OCI-LY7 (cell line): ENCODE measurements around the gene CCDC71L. TPM values are rescaled to one million over a fixed set of nuclear protein-coding genes. Genes with fewer than 3 reads are reported as not detected.

ENCODE experiments used
- BruUV-seq: library from RNA; stranded (reverse); fragments of 400-500 nt; replicated peaks from 2 replicates; lab custom pipeline; 2021; lab: Mats Ljungman, UMichigan
- CTCF ChIA-PET: fragments of 300-600 bp; sonication (Branson Sonifier 250); formaldehyde crosslinking; loops from one replicate; lab custom pipeline; 2022; ENCODE audit warnings: antibody characterized with exemption; ENCODE audit not compliant: unreplicated experiment; lab: Charles Lee
- POLR2A ChIA-PET: fragments of 300-600 bp; sonication (Branson Sonifier 250); formaldehyde crosslinking; loops from one replicate; lab custom pipeline; 2022; ENCODE audit warnings: antibody characterized with exemption; lab: Charles Lee
- DNase-seq: peaks from one replicate; pipeline ENCODE4 v3.0.0-alpha.2; 2015; ENCODE audit warnings: low spot score
- H2AFZ ChIP-seq: fragments of 200-600 bp; sonication (generic), shearing (Covaris generic); 2 replicates; pipeline ENCODE4 v1.6.1; 2014; ENCODE audit warnings: mild to moderate bottlenecking, antibody characterized with exemption, low read length, moderate library complexity
- H3K27ac ChIP-seq: fragments of 200-600 bp; sonication (generic); 2 replicates; pipeline ENCODE4 v1.5.1; 2014; ENCODE audit warnings: mixed run types, low read depth, mild to moderate bottlenecking, moderate library complexity, low read length, inconsistent platforms; ENCODE audit not compliant: poor library complexity, severe bottlenecking
- H3K36me3 ChIP-seq: fragments of 200-600 bp; sonication (generic); 2 replicates; pipeline ENCODE4 v1.6.1; 2014; ENCODE audit warnings: mild to moderate bottlenecking, antibody characterized with exemption, low read length, moderate library complexity, mixed read lengths; ENCODE audit not compliant: insufficient read depth
- H3K4me1 ChIP-seq: fragments of 200-600 bp; sonication (generic); 2 replicates; pipeline ENCODE4 v1.5.1; 2014; ENCODE audit warnings: mild to moderate bottlenecking, low read length; ENCODE audit not compliant: insufficient read depth, poor library complexity, severe bottlenecking
- H3K4me2 ChIP-seq: fragments of 200-600 bp; sonication (generic); 2 replicates; pipeline ENCODE4 v1.6.1; 2014; ENCODE audit warnings: mild to moderate bottlenecking, low read length
- H3K4me3 ChIP-seq: fragments of 200-600 bp; sonication (generic); 2 replicates; pipeline ENCODE4 v1.5.1; 2014; ENCODE audit warnings: mild to moderate bottlenecking, low read depth, low read length; ENCODE audit not compliant: poor library complexity, severe bottlenecking
- H3K79me2 ChIP-seq: fragments of 200-600 bp; sonication (generic); 2 replicates; pipeline ENCODE4 v1.6.1; 2016; ENCODE audit warnings: low read depth, mild to moderate bottlenecking, low read length, moderate library complexity, mixed read lengths; ENCODE audit not compliant: insufficient read depth
- H3K9me2 ChIP-seq: fragments of 200-600 bp; sonication (generic); 2 replicates; pipeline ENCODE4 v1.6.1; 2016; ENCODE audit warnings: mild to moderate bottlenecking, low read length, mixed read lengths; ENCODE audit not compliant: insufficient read depth
- H3K9me3 ChIP-seq: fragments of 200-600 bp; sonication (generic); 2 replicates; pipeline ENCODE4 v1.6.1; 2014; ENCODE audit warnings: mild to moderate bottlenecking, mixed run types, low read length, mixed read lengths
- H4K20me1 ChIP-seq: fragments of 200-600 bp; sonication (generic); 2 replicates; pipeline ENCODE4 v1.6.1; 2014; ENCODE audit warnings: mild to moderate bottlenecking, antibody characterized with exemption, low read length, moderate library complexity, mixed read lengths; ENCODE audit not compliant: insufficient read depth
- CTCF ChIP-seq: fragments of 200-600 bp; sonication (generic); conservative IDR thresholded peaks from 2 replicates; pipeline ENCODE4 v1.5.1; 2014; ENCODE audit warnings: mild to moderate bottlenecking, antibody characterized with exemption, low read length, moderate library complexity, mixed read lengths
- EZH2phosphoT487 ChIP-seq: fragments of 200-600 bp; sonication (generic); IDR thresholded peaks from 2 replicates; pipeline ENCODE4 v1.6.1; 2018; ENCODE audit warnings: low read depth, borderline replicate concordance, mild to moderate bottlenecking, mixed run types, antibody characterized with exemption, low read length, moderate library complexity, mixed read lengths
- intact Hi-C: fragments of 100-400 bp; cut with micrococcal nuclease; formaldehyde crosslinking; loops from one replicate; pipeline ENCODE4 v1.10.0; 2022; ENCODE audit not compliant: unreplicated experiment
- total RNA-seq, 2 experiments: library from RNA; depleted of rRNA in 1 of 2; stranded (reverse); fragments of >200 nt in 1 of 2; shearing (Covaris generic) in 1 of 2; gene quantifications; 2 replicates each; pipeline ENCODE4 v1.2.3, GENCODE V29; 2014 to 2022

Gene CCDC71L
- total RNA-seq, 2 experiments from 2014 or later, result 18.5 to 20.5 TPM

GRCh38 chr7:106671160-106671559 is 10.2 kb upstream of the CCDC71L start:
- intact Hi-C loops, result loop anchor here (5.0 kb wide), 1 partner anchor 256 kb away; no protein-coding TSS in a partner anchor
- CTCF ChIA-PET, result interaction anchor here (0.9 kb wide), 1 partner anchor 8 kb away, joined by 3 read pairs; no protein-coding TSS in a partner anchor
- H3K4me2 ChIP-seq, result no peak overlapping the region
- no peaks in the 10 kb centered on the region for H3K36me3 ChIP-seq
- H3K4me1 ChIP-seq, result no peaks in the 10 kb centered on the region
- POLR2A ChIA-PET, result interaction anchor here (0.6 kb wide), 1 partner anchor 1518 kb away, joined by 3 read pairs; no protein-coding TSS in a partner anchor
- H4K20me1 ChIP-seq, result no peaks in the 10 kb centered on the region
- no TSS peak for BruUV-seq
- H3K79me2 ChIP-seq, result no peaks in the 10 kb centered on the region
- TF ChIP-seq CTCF (no peak), EZH2phosphoT487 (no peak)
- no peak overlapping the region for H3K4me3 ChIP-seq
- DNase-seq, result no peak
- H3K9me2 ChIP-seq, result no peaks in the 10 kb centered on the region
- no peak overlapping the region for H3K27ac ChIP-seq
- no peaks in the 10 kb centered on the region for H3K9me3 ChIP-seq
- H2AFZ ChIP-seq, result no peak overlapping the region

GRCh38 chr7:106668861-106669524 is 8.0 kb upstream of the CCDC71L start:
- Histone ChIP-seq H3K4me2 (no peak overlapping the region), H3K36me3 (no peaks in the 10 kb centered on the region), H3K9me3 (no peaks in the 10 kb centered on the region), H3K4me1 (no peaks in the 10 kb centered on the region), H2AFZ (no peak overlapping the region), H4K20me1 (no peaks in the 10 kb centered on the region), H3K4me3 (no peak overlapping the region), H3K27ac (no peak overlapping the region), H3K79me2 (no peaks in the 10 kb centered on the region), H3K9me2 (no peaks in the 10 kb centered on the region)
- DNase-seq, result no peak
- POLR2A ChIA-PET, result interaction anchor here (0.6 to 0.7 kb wide), 2 partner anchors 459 to 1579 kb away, joined by 3 to 4 read pairs; no protein-coding TSS in a partner anchor
- TF ChIP-seq CTCF (no peak), EZH2phosphoT487 (no peak)
- CTCF ChIA-PET, result no interaction called here
- intact Hi-C loops, result loop anchor here (10.0 kb wide), 1 partner anchor 1206 kb away; no protein-coding TSS in a partner anchor
- no TSS peak for BruUV-seq

GRCh38 chr7:106666353-106666752 is 5.4 kb upstream of the CCDC71L start:
- ChIA-PET POLR2A (interaction anchor here (0.7 kb wide), 1 partner anchor 1004 kb away, joined by 6 read pairs; no protein-coding TSS in a partner anchor), CTCF (no interaction called here)
- no peak for DNase-seq
- no peaks in the 10 kb centered on the region for H3K9me2 ChIP-seq
- no peak overlapping the region for H3K4me3 ChIP-seq
- H3K79me2 ChIP-seq, result no peaks in the 10 kb centered on the region
- TF ChIP-seq EZH2phosphoT487 (no peak), CTCF (no peak)
- H3K9me3 ChIP-seq, result no peaks in the 10 kb centered on the region
- H4K20me1 ChIP-seq, result no peaks in the 10 kb centered on the region
- H3K4me2 ChIP-seq, result no peak overlapping the region
- intact Hi-C loops, result loop anchor here (10.0 kb wide), 1 partner anchor 1208 kb away; no protein-coding TSS in a partner anchor
- no peak overlapping the region for H2AFZ ChIP-seq
- H3K36me3 ChIP-seq, result no peaks in the 10 kb centered on the region
- H3K27ac ChIP-seq, result no peak overlapping the region
- H3K4me1 ChIP-seq, result no peaks in the 10 kb centered on the region
- BruUV-seq, result no TSS peak
